ENCODE data around the gene ETV2.

DNA sequence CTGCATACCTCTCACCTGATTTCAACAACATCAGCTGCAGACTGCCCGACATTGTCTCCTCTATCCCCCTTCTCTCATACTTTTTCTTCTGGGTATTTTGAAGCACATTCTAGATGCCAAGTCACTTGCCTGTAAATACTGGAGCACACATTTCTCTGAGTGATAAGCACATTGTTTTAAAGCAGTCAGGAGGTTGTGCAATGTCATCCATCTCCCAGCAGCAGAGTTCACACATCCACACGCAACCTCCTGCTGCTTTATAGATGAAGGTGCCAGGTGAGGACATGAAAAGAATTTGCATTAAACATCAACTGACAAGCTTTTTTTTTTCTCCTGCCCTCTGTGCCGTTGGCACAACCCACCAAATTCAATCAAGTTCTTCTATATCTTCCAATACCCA is 30.3 kb downstream of the ETV2 start:
- TF ChIP-seq PKNOX1 (IDR thresholded peaks at IDR 0.05) (no peak), ZNF384 (IDR thresholded peaks at IDR 0.05) (no peak)
